ENCODE measurements around the gene GTF2F1. TPM values are rescaled to one million over a fixed set of nuclear protein-coding genes. Genes with fewer than 3 reads are reported as not detected.

The GTF2F1 gene
- total RNA-seq, 1 donor: 48.1 TPM

- Histone ChIP-seq H3K79me2 (ENCODE audit: insufficient read depth, low read length) (no peaks in the 10 kb centered on the region), H3K4me3 (ENCODE audit: insufficient read depth, low read length) (no peak overlapping the region), H3K27ac (ENCODE audit: low read depth, low read length) (no peak overlapping the region), H3K36me3 (ENCODE audit: insufficient read depth, low read length) (no peaks in the 10 kb centered on the region), H3K27me3 (ENCODE audit: insufficient read depth, low read length) (no peaks in the 10 kb centered on the region), H2AFZ (ENCODE audit: low read length) (no peak overlapping the region), H3K4me1 (ENCODE audit: insufficient read depth, low read length) (no peaks in the 10 kb centered on the region), H4K20me1 (ENCODE audit: insufficient read depth, low read length) (no peaks in the 10 kb centered on the region), H3K4me2 (ENCODE audit: insufficient read depth, low read length) (no peak overlapping the region), H3K9me3 (ENCODE audit: low read depth, low read length) (no peaks in the 10 kb centered on the region)
- no peak for DNase-seq (ENCODE audit: insufficient read length, low spot score, missing footprints)
- no peak for TF ChIP-seq CTCF (IDR thresholded peaks at IDR 0.05; ENCODE audit: extremely low read depth, low read depth, low read length)
Measured at GRCh38 chr19:6439743-6440142, 46.8 kb upstream of the GTF2F1 start.

- no peak within 1 kb of the TSS for H3K4me3 ChIP-seq (ENCODE audit: insufficient read depth, low read length)
- no peak within 1 kb of the TSS for H3K27ac ChIP-seq (ENCODE audit: low read depth, low read length)
- H3K36me3 ChIP-seq (ENCODE audit: insufficient read depth, low read length): no peaks in the 10 kb centered on the region
- no peak for DNase-seq (ENCODE audit: insufficient read length, low spot score, missing footprints)
- no peak within 1 kb of the TSS for H2AFZ ChIP-seq (ENCODE audit: low read length)
- no peaks in the 10 kb centered on the region for H3K4me1 ChIP-seq (ENCODE audit: insufficient read depth, low read length)
- peaks cover 2% of the 10 kb centered on the region for H3K27me3 ChIP-seq (ENCODE audit: insufficient read depth, low read length)
- H3K9me3 ChIP-seq (ENCODE audit: low read depth, low read length): no peaks in the 10 kb centered on the region
- no peaks in the 10 kb centered on the region for H3K79me2 ChIP-seq (ENCODE audit: insufficient read depth, low read length)
- TF ChIP-seq CTCF (IDR thresholded peaks at IDR 0.05; ENCODE audit: extremely low read depth, low read depth, low read length): no peak
- no peak within 1 kb of the TSS for H3K4me2 ChIP-seq (ENCODE audit: insufficient read depth, low read length)
- no peaks in the 10 kb centered on the region for H4K20me1 ChIP-seq (ENCODE audit: insufficient read depth, low read length)
Measured at GRCh38 chr19:6433663-6434062, 40.7 kb upstream of the GTF2F1 start, which contains the start of gene SLC25A41. TSS of gene SLC25A41 (minus strand) at chr19:6433763. CDS start at chr19:6433693, 70 bp downstream.

GRCh38 chr19:6433165-6433564 is 40.2 kb upstream of the GTF2F1 start:
- Histone ChIP-seq H3K9me3 (ENCODE audit: low read depth, low read length) (no peaks in the 10 kb centered on the region), H3K27ac (ENCODE audit: low read depth, low read length) (no peak overlapping the region), H3K79me2 (ENCODE audit: insufficient read depth, low read length) (no peaks in the 10 kb centered on the region), H2AFZ (ENCODE audit: low read length) (no peak overlapping the region), H3K4me3 (ENCODE audit: insufficient read depth, low read length) (no peak overlapping the region), H3K27me3 (ENCODE audit: insufficient read depth, low read length) (peaks cover 2% of the 10 kb centered on the region), H3K4me1 (ENCODE audit: insufficient read depth, low read length) (no peaks in the 10 kb centered on the region), H3K36me3 (ENCODE audit: insufficient read depth, low read length) (no peaks in the 10 kb centered on the region), H3K4me2 (ENCODE audit: insufficient read depth, low read length) (no peak overlapping the region), H4K20me1 (ENCODE audit: insufficient read depth, low read length) (no peaks in the 10 kb centered on the region)
- DNase-seq (ENCODE audit: insufficient read length, low spot score, missing footprints): no peak
- no peak for TF ChIP-seq CTCF (IDR thresholded peaks at IDR 0.05; ENCODE audit: extremely low read depth, low read depth, low read length)

- no peak overlapping the region for H3K4me2 ChIP-seq (ENCODE audit: insufficient read depth, low read length)
- H3K4me3 ChIP-seq (ENCODE audit: insufficient read depth, low read length): no peak overlapping the region
- no peaks in the 10 kb centered on the region for H3K79me2 ChIP-seq (ENCODE audit: insufficient read depth, low read length)
- H3K27ac ChIP-seq (ENCODE audit: low read depth, low read length): no peak overlapping the region
- no peak overlapping the region for H2AFZ ChIP-seq (ENCODE audit: low read length)
- peaks cover 2% of the 10 kb centered on the region for H3K27me3 ChIP-seq (ENCODE audit: insufficient read depth, low read length)
- H3K36me3 ChIP-seq (ENCODE audit: insufficient read depth, low read length): no peaks in the 10 kb centered on the region
- no peaks in the 10 kb centered on the region for H4K20me1 ChIP-seq (ENCODE audit: insufficient read depth, low read length)
- DNase-seq (ENCODE audit: insufficient read length, low spot score, missing footprints): no peak
- no peak for TF ChIP-seq CTCF (IDR thresholded peaks at IDR 0.05; ENCODE audit: extremely low read depth, low read depth, low read length)
- no peaks in the 10 kb centered on the region for H3K9me3 ChIP-seq (ENCODE audit: low read depth, low read length)
- no peaks in the 10 kb centered on the region for H3K4me1 ChIP-seq (ENCODE audit: insufficient read depth, low read length)
Measured at GRCh38 chr19:6431891-6432290, 38.9 kb upstream of the GTF2F1 start.

All from osteoblast (primary cell).